BJ (cell line): ENCODE results near the gene CMAS. TPM values are rescaled to one million over a fixed set of nuclear protein-coding genes. Genes with fewer than 3 reads are reported as not detected.
A peak's percentile ranks its signal among the peaks of the same experiment; 100 is the strongest.
"Not testable (repeated sequence)": the region's sequence is repeated elsewhere in the genome, so short reads cannot be mapped to it uniquely, and the experiment has no call there.

Source experiments
- CTCF ChIA-PET: fragments of 350-600 bp; formaldehyde crosslinking; extraction: SDS; loops from one replicate; lab custom pipeline; 2021; ENCODE audit warnings: antibody characterized with exemption, inconsistent platforms; lab: Yijun Ruan, JAX
- POLR2A ChIA-PET: fragments of 300-600 bp; sonication (Branson Sonifier 250); formaldehyde crosslinking; extraction: SDS; loops from one replicate; lab custom pipeline; 2021; ENCODE audit warnings: antibody characterized with exemption; lab: Charles Lee
- DNase-seq: peaks from one replicate; pipeline ENCODE4 v3.0.0-alpha.2; 2011; ENCODE audit warnings: low read depth
- H3K27me3 ChIP-seq: 2 replicates; pipeline ENCODE4 v1.6.0; 2011; ENCODE audit warnings: low read length; ENCODE audit not compliant: control insufficient read depth, insufficient read depth
- H3K36me3 ChIP-seq: 2 replicates; pipeline ENCODE4 v1.5.1; 2011; ENCODE audit warnings: low read length; ENCODE audit not compliant: control insufficient read depth, insufficient read depth
- H3K4me3 ChIP-seq: 2 replicates; pipeline ENCODE4 v1.5.1; 2011; ENCODE audit warnings: low read depth, mild to moderate bottlenecking, control low read depth, low read length
- polyA plus RNA-seq: library from polyadenylated mRNA; depleted of rRNA; stranded (reverse); fragments of >200 nt; gene quantifications from 2 replicates; pipeline ENCODE4 v1.2.3, GENCODE V29; 2011
- TF ChIP-seq, protein P1 (sequence below): IDR thresholded peaks from 2 replicates; pipeline ENCODE4 v1.5.1; 2011; ENCODE audit warnings: low read depth, mild to moderate bottlenecking, control low read depth, inconsistent platforms, low read length, moderate library complexity; ENCODE audit not compliant: insufficient read depth

CMAS gene
- polyA plus RNA-seq, 1 experiment = 7.2 TPM

DNA sequence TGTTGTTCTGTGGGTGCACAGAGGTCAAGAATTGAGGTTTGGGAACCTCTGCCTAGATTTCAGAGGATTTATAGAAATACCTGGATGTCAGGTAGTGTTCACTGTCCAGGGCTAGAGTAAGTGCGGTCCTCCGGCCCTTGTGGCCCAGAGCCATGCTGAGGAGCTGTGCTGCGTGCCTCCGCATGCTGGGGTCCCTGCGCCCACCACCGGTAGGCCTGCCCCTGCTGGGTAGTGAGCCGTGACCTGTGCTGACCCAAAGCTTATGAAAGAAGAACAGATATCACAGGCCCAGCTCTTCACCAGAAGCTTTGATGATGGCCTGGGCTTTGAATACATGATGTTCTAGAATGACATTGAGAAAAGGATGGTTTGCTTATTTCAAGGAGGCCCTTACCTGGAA is 37.8 kb upstream of the CMAS start:
- ChIA-PET CTCF (no interaction called here), POLR2A (no interaction called here)
- H3K4me3 ChIP-seq = no peak overlapping the region
- no peaks in the 10 kb centered on the region for H3K27me3 ChIP-seq
- no peak for DNase-seq
- no peaks in the 10 kb centered on the region for H3K36me3 ChIP-seq
- TF ChIP-seq, protein P1, sequence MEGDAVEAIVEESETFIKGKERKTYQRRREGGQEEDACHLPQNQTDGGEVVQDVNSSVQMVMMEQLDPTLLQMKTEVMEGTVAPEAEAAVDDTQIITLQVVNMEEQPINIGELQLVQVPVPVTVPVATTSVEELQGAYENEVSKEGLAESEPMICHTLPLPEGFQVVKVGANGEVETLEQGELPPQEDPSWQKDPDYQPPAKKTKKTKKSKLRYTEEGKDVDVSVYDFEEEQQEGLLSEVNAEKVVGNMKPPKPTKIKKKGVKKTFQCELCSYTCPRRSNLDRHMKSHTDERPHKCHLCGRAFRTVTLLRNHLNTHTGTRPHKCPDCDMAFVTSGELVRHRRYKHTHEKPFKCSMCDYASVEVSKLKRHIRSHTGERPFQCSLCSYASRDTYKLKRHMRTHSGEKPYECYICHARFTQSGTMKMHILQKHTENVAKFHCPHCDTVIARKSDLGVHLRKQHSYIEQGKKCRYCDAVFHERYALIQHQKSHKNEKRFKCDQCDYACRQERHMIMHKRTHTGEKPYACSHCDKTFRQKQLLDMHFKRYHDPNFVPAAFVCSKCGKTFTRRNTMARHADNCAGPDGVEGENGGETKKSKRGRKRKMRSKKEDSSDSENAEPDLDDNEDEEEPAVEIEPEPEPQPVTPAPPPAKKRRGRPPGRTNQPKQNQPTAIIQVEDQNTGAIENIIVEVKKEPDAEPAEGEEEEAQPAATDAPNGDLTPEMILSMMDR = no peak

DNA sequence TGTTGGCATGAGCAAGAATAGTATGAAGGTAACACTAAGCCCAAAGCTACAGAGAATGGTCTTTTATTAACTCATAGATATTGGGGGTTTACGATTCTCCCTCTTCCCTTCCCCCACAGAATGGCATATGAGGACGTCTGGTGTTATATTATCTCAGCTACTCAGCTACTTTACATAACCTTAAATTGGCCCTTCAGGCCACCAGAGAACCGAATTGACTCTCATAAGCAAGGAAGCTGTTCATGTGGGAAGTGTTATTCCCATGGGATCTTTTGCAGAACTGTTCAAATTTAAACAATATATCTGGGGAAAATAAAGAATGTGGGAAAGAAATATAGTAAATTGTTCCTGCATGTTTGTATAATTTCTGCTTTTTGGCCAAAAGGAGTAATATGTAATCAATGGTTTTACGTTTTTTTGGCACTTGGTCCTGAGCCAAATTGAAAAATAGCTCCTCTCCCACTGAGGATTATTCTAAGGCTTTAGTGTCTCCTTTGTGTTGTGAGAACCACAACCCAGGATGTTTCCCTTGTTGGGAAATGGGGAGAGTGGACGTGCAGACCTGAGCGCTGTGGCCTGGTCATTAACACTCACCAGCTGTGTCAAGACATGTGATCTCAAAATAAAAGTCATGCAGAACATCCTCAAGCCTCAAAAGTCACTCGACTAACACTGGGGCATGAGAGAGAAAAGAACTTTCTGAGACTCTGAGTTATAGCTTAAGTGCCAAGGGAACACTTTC is 31.8 kb upstream of the CMAS start:
- DNase-seq = no peak
- Histone ChIP-seq H3K4me3 (no peak overlapping the region), H3K27me3 (no peaks in the 10 kb centered on the region), H3K36me3 (no peaks in the 10 kb centered on the region)
- TF ChIP-seq, protein P1 = no peak
- ChIA-PET CTCF (interaction anchor here (0.9 to 2.7 kb wide), 3 partner anchors 10 to 316 kb away, joined by 3 to 9 read pairs (median 4); no protein-coding TSS in a partner anchor), POLR2A (no interaction called here)

DNA sequence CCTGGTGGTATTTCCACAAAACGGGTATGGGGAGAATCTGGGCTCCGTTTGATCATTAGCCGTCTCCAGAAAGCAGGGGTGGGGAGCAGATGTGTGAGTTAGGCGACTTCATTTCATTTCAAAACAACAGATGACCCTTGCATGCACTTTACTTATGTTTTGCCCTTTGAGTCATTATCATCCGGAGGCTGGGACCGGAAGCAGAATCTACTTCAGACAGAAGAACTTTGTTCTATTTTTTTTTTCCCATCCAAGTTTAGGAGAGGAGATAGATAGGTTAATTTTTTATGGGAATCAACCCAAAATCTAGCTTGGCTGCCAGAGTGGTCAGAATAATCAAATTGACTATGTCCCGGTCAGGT is 31.3 kb upstream of the CMAS start:
- DNase-seq = no peak
- CTCF ChIA-PET = interaction anchor here (1.1 to 2.7 kb wide), 2 partner anchors 24 to 317 kb away, joined by 4 to 9 read pairs; no protein-coding TSS in a partner anchor
- H3K27me3 ChIP-seq = no peaks in the 10 kb centered on the region
- no peaks in the 10 kb centered on the region for H3K36me3 ChIP-seq
- H3K4me3 ChIP-seq = no peak overlapping the region
- TF ChIP-seq, protein P1 = no peak
- POLR2A ChIA-PET = no interaction called here

DNA sequence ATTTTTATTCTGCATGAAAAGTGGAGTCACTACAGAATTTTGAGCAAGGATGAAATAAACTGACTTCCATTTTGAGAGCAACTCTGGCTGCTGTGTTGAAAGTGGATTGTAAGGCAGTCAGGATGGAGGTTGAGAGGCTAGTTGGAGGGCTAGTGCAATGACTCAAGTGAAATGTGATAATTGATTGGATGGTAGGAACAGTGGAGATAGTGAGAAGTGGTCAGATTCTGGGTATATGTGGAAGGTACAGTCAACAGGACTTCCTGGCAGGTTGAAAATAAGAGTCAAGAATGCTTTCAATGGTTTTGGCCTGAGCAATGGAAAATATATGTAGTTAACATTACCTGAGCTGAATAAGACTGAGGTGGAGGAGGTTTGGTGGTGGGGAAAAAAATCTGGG is 29.0 kb upstream of the CMAS start:
- Histone ChIP-seq H3K36me3 (no peaks in the 10 kb centered on the region), H3K4me3 (no peak overlapping the region), H3K27me3 (no peaks in the 10 kb centered on the region)
- CTCF ChIA-PET = interaction anchor here (3.0 kb wide), 1 partner anchor 319 kb away, joined by 24 read pairs; no protein-coding TSS in a partner anchor
- no peak for DNase-seq
- POLR2A ChIA-PET = no interaction called here
- TF ChIP-seq, protein P1 = no peak

DNA sequence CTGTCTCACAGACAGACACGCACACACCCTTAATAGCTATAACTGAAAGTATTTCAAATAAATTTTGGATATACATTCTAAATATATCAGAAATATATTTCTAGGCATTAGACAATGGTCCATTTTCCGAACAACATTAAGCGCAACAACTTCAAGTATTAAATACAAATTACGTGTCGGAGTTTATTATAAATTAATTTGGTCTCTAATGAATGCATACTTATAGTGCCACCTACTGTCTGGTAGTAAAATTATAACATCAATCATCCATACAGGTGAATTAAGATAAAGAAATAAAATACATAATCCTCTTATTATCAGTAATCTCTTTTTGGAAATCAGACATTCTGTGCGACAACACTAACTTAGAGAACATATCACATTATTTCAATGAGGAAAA is 27.2 kb upstream of the CMAS start:
- ChIA-PET POLR2A (no interaction called here), CTCF (interaction anchor here (0.7 to 3.0 kb wide), 10 partner anchors 9 to 339 kb away, joined by 3 to 24 read pairs (median 3); no protein-coding TSS in a partner anchor)
- TF ChIP-seq, protein P1 = peak; percentile 26; the same call in 1 of the 2 replicates
- H3K36me3 ChIP-seq = no peaks in the 10 kb centered on the region
- no peak overlapping the region for H3K4me3 ChIP-seq
- no peak for DNase-seq
- no peaks in the 10 kb centered on the region for H3K27me3 ChIP-seq

DNA sequence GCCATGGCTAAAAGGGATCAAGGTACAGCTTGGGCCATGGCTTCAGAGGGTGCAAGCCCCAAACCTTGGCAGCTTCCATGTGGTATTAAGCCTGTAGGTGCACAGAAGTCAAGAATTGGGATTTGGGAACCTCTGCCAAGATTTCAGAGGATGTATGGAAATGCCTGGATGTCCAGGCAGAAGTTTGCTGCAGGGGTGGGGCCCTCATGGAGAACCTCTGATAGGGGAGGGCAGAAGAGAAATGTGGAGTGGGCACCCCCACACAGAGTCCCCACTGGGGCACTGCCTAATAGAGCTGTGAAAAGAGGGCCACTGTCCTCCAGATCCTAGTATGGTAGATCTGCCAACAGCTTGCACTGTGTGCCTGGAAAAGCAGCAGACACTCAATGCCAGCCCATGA is 22.5 kb upstream of the CMAS start:
- H3K27me3 ChIP-seq, POLR2A ChIA-PET, DNase-seq, H3K4me3 ChIP-seq, H3K36me3 ChIP-seq: not testable (repeated sequence)
- CTCF ChIA-PET = interaction anchor here (1.0 kb wide), 1 partner anchor 10 kb away, joined by 3 read pairs; no protein-coding TSS in a partner anchor
